Endothelial cell of umbilical vein (primary cell): Measurements from ENCODE around the gene TRAPPC6A. TPM values are rescaled to one million over a fixed set of nuclear protein-coding genes. Genes with fewer than 3 reads are reported as not detected.

Experiments used
- BruUV-seq: library from RNA; stranded (reverse); fragments of 400-500 nt; replicated peaks from 2 replicates; lab custom pipeline; 2021; lab: Mats Ljungman, UMichigan
- CTCF ChIA-PET: fragments of 300-600, 350-600 bp; sonication (Branson Sonifier 250); formaldehyde crosslinking; loops from one replicate; lab custom pipeline; 2021; ENCODE audit warnings: antibody characterized with exemption, inconsistent platforms; lab: Charles Lee
- POLR2A ChIA-PET: fragments of 300-600, 350-600 bp; sonication (Branson Sonifier 250); formaldehyde crosslinking; loops from one replicate; lab custom pipeline; 2021; ENCODE audit warnings: antibody characterized with exemption, inconsistent platforms; lab: Charles Lee
- DNase-seq: peaks from one replicate; pipeline ENCODE4 v3.0.0-alpha.2; 2011; ENCODE audit warnings: low read depth, low spot score
- FAIRE-seq: peaks from 2 replicates; lab custom pipeline; 2011; peaks lifted over from hg19 to GRCh38; lab: Jason Lieb, UNC
- H2AFZ ChIP-seq: 2 replicates; pipeline ENCODE4 v1.6.0; 2012; ENCODE audit warnings: low read depth, low read length, control low read depth, inconsistent platforms
- H3K27ac ChIP-seq: 2 replicates; pipeline ENCODE4 v1.5.1; 2011; ENCODE audit warnings: low read depth, mild to moderate bottlenecking, control low read depth, low read length, moderate library complexity; ENCODE audit not compliant: insufficient read depth
- H3K27me3 ChIP-seq, 2 experiments: 2 replicates each; pipeline versions ENCODE4 v1.6.0 to v1.6.1; 2011; ENCODE audit warnings: low read length in 2 of 2, mixed read lengths in 1 of 2; ENCODE audit not compliant: control insufficient read depth in 2 of 2, insufficient read depth in 2 of 2
- H3K36me3 ChIP-seq, 2 experiments: 2 replicates in 1 of 2; 3 replicates in 1 of 2; pipeline ENCODE4 v1.5.1; 2011; ENCODE audit warnings: low read length in 2 of 2, mild to moderate bottlenecking in 1 of 2, moderate library complexity in 1 of 2; ENCODE audit not compliant: control insufficient read depth in 2 of 2, insufficient read depth in 2 of 2; ENCODE audit errors: extremely low read depth in 1 of 2
- H3K4me1 ChIP-seq: 3 replicates; pipeline ENCODE4 v1.5.1; 2011; ENCODE audit warnings: mild to moderate bottlenecking, low read length; ENCODE audit not compliant: control insufficient read depth, insufficient read depth; ENCODE audit errors: extremely low read depth
- H3K4me2 ChIP-seq: 2 replicates; pipeline ENCODE4 v1.6.1; 2011; ENCODE audit warnings: low read length, control low read depth, mixed read lengths; ENCODE audit not compliant: insufficient read depth
- H3K4me3 ChIP-seq, 3 experiments: fragments of 200-600 bp in 1 of 3; sonication (generic), shearing (Covaris generic) in 1 of 3; replicated peaks in 1 of 3; 2 replicates each; pipeline ENCODE4 v1.5.1; 2011 to 2016; ENCODE audit warnings: control low read depth in 3 of 3, low read length in 3 of 3, mild to moderate bottlenecking in 2 of 3, inconsistent platforms in 1 of 3, low read depth in 1 of 3, moderate library complexity in 1 of 3; ENCODE audit not compliant: insufficient read depth in 1 of 3
- H3K79me2 ChIP-seq: 2 replicates; pipeline ENCODE4 v1.6.0; 2012; ENCODE audit warnings: low read length, inconsistent platforms; ENCODE audit not compliant: control insufficient read depth, insufficient read depth
- H3K9ac ChIP-seq: replicated peaks from 2 replicates; pipeline ENCODE3; 2011; ENCODE audit warnings: low read length, control low read depth; ENCODE audit not compliant: insufficient read depth; ENCODE audit errors: extremely low read depth
- H3K9me1 ChIP-seq: replicated peaks from 3 replicates; pipeline ENCODE4 v1.6.0; 2011; ENCODE audit warnings: mild to moderate bottlenecking, low read length; ENCODE audit not compliant: control insufficient read depth, insufficient read depth; ENCODE audit errors: extremely low read depth
- H3K9me3 ChIP-seq: replicated peaks from 2 replicates; pipeline ENCODE4 v1.5.1; 2012; ENCODE audit warnings: low read length, inconsistent platforms; ENCODE audit not compliant: control insufficient read depth, insufficient read depth
- H4K20me1 ChIP-seq: replicated peaks from 2 replicates; pipeline ENCODE3; 2011; ENCODE audit warnings: mild to moderate bottlenecking, low read length; ENCODE audit not compliant: control insufficient read depth, insufficient read depth; ENCODE audit errors: extremely low read depth
- CTCF ChIP-seq, 2 donors: IDR thresholded peaks; 1 replicate in 1 of 2; 2 replicates in 1 of 2; pipeline ENCODE4 v1.5.1; 2011; ENCODE audit warnings: low read length in 2 of 2, mild to moderate bottlenecking in 2 of 2, moderate library complexity in 2 of 2, control low read depth in 1 of 2, inconsistent platforms in 1 of 2, low read depth in 1 of 2; ENCODE audit not compliant: insufficient read depth in 1 of 2; ENCODE audit errors: extremely low read depth in 1 of 2
- EZH2 ChIP-seq: IDR thresholded peaks from 2 replicates; pipeline ENCODE4 v1.6.1; 2012; ENCODE audit warnings: borderline replicate concordance, low read depth, mild to moderate bottlenecking, moderate library complexity, low read length, inconsistent platforms; ENCODE audit not compliant: severe bottlenecking
- FOS ChIP-seq: IDR thresholded peaks from 2 replicates; pipeline ENCODE4 v1.6.1; 2011; ENCODE audit warnings: mild to moderate bottlenecking, low read length, moderate library complexity, borderline replicate concordance; ENCODE audit not compliant: insufficient read depth
- GATA2 ChIP-seq: IDR thresholded peaks from 2 replicates; pipeline ENCODE4 v1.7.0; 2011; ENCODE audit warnings: low read depth, mild to moderate bottlenecking, moderate library complexity, mixed read lengths, low read length; ENCODE audit not compliant: insufficient read length, insufficient read depth
- JUN ChIP-seq: IDR thresholded peaks from 2 replicates; pipeline ENCODE4 v1.6.1; 2011; ENCODE audit warnings: borderline replicate concordance, low read depth; ENCODE audit not compliant: insufficient read length, insufficient read depth
- MAX ChIP-seq: IDR thresholded peaks from 2 replicates; pipeline ENCODE4 v1.6.1; 2011; ENCODE audit not compliant: insufficient read depth, insufficient read length
- MYC ChIP-seq: IDR thresholded peaks from one replicate; pipeline ENCODE4 v1.6.1; 2011; ENCODE audit warnings: mild to moderate bottlenecking, low read depth, low read length
- POLR2A ChIP-seq: IDR thresholded peaks from 2 replicates; pipeline ENCODE4 v1.6.1; 2012; ENCODE audit warnings: low read depth, mild to moderate bottlenecking, control low read depth, low read length
- POLR2AphosphoS5 ChIP-seq: IDR thresholded peaks from 2 replicates; pipeline ENCODE4 v1.6.1; 2012; ENCODE audit warnings: low read depth, mild to moderate bottlenecking, control low read depth, low read length, moderate library complexity; ENCODE audit not compliant: insufficient read depth
- dilution Hi-C: fragments of 300-500 bp; cut with MboI; formaldehyde crosslinking; loops from one replicate; pipeline ENCODE4 v1.15.0; 2019; ENCODE audit warnings: low sequenced_read_pairs; ENCODE audit not compliant: extremely low pct_ligation_motif_present
- intact Hi-C: fragments of 100-400 bp; cut with micrococcal nuclease; formaldehyde crosslinking; loops from one replicate; pipeline ENCODE4 v1.10.0; 2022
- polyA plus RNA-seq, 4 experiments: library from polyadenylated mRNA; depleted of rRNA in 3 of 4; stranded (reverse) in 3 of 4; unstranded in 1 of 4; fragments of >200 nt; gene quantifications; 2 replicates each; pipeline versions ENCODE4 v1.2.1 to v1.2.3, GENCODE V29; 2011 to 2012; ENCODE audit warnings: missing spikeins in 1 of 4
- total RNA-seq: library from RNA; stranded (reverse); gene quantifications from 2 replicates; pipeline ENCODE4 v1.2.3, GENCODE V29; 2021

Gene TRAPPC6A
- total and polyA plus RNA-seq, 2 donors (not counting 3 experiments of a cell fraction or from before 2014, with no cell fraction given) = 18.1 to 45.4 TPM

DNA sequence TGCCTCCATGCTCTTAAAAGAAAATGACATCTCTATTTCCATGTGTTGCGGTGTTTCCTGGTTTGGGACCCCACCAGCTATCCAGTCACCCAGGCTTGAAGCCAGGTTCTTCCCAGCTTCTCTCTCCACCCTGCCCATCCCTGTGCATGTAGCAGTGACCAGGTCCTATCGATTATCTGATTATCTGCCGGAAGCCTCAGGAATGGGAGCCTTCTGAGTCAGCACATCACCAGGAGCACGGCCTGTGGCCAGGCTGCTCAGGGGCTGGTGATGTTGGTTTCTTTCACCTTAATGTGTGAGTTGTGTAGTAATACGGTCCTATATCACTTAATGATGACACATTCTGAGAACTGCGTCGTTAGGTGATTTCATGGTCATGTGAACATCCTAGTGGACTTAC is 51.4 kb downstream of the TRAPPC6A start:
- no peak overlapping the region for H3K9ac ChIP-seq
- no peaks in the 10 kb centered on the region for H3K27me3 ChIP-seq
- no peak for DNase-seq
- CTCF ChIA-PET = interaction anchor here (3.4 kb wide), 1 partner anchor 9 kb away, joined by 16 read pairs; no protein-coding TSS in a partner anchor
- no peaks in the 10 kb centered on the region for H3K9me3 ChIP-seq
- no peaks in the 10 kb centered on the region for H3K9me1 ChIP-seq
- no peak for FAIRE-seq
- TF ChIP-seq MYC (no peak), GATA2 (no peak), POLR2A (no peak), MAX (no peak), POLR2AphosphoS5 (no peak), EZH2 (no peak), FOS (no peak), CTCF (IDR thresholded peaks at IDR 0.05; ENCODE audit: extremely low read depth in 1 of 2, insufficient read depth in 1 of 2, low read depth in 1 of 2, low read length in 2 of 2) (no peak), JUN (no peak)
- no peak overlapping the region for H3K4me2 ChIP-seq
- H3K4me3 ChIP-seq = no peak overlapping the region
- H3K27ac ChIP-seq = no peak overlapping the region
- H3K79me2 ChIP-seq = peaks cover 32% of the 10 kb centered on the region
- POLR2A ChIA-PET = no interaction called here
- BruUV-seq = no TSS peak
- H3K4me1 ChIP-seq = peaks cover 4% of the 10 kb centered on the region
- intact Hi-C loops (loop anchor here (1.0 to 5.0 kb wide), 2 partner anchors 34 to 109 kb away; partner anchors contain the start of gene PPP1R37), dilution Hi-C loops (no loop called here)
- no peaks in the 10 kb centered on the region for H4K20me1 ChIP-seq
- no peak overlapping the region for H2AFZ ChIP-seq
- H3K36me3 ChIP-seq = no peaks in the 10 kb centered on the region
